ENCODE results near the gene EVPL. TPM values are rescaled to one million over a fixed set of nuclear protein-coding genes. Genes with fewer than 3 reads are reported as not detected.
A peak's percentile ranks its signal among the peaks of the same experiment; 100 is the strongest.

EVPL gene
- total and polyA plus RNA-seq, 2 donors from 2014 or later, result 11.1 to 23.5 TPM

DNA sequence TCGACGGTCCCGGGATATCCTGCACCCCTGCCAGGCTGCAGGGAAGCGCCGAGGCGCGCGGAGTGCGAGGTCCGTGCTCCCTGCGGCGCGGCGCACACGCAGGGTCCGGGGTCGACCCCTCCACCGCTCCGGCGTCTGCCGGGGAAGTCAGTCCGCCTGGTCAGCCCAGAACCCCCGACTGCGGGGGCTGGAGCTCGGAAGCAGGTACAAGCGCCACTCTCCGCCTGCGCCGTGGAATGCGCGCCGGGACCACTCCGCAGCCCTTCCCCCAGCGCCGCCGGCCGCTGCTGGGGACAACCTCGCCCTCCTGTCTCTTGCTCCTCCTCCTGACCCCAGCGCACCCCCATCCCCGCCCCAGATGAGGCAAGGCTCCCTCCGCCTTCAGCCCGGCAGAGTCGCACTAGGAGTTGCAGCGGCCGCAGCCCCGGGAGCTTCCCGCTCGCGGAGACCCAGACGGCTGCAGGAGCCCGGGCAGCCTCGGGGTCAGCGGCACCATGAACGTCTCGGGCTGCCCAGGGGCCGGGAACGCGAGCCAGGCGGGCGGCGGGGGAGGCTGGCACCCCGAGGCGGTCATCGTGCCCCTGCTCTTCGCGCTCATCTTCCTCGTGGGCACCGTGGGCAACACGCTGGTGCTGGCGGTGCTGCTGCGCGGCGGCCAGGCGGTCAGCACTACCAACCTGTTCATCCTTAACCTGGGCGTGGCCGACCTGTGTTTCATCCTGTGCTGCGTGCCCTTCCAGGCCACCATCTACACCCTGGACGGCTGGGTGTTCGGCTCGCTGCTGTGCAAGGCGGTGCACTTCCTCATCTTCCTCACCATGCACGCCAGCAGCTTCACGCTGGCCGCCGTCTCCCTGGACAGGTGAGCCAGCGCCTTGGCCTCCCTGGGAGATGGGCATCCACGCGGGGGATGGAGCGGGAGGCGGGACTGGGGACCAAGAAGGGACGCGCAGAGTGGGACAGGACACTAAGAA lies 47.6 kb upstream of the EVPL start, which contains the start of gene GALR2:
Gene GALR2 (plus strand): TSS at position 392 of the 974 bp plus-strand sequence. CDS start 103 bp downstream, at position 495.
- H3K27me3 ChIP-seq (ENCODE audit: control insufficient read depth, insufficient read depth, low read length), result peaks cover 47% of the 10 kb centered on the region
- H3K4me3 ChIP-seq (ENCODE audit: low read length in 3 of 3), result no peak within 1 kb of the TSS
- no peak within 1 kb of the TSS for H3K27ac ChIP-seq (ENCODE audit: low read depth in 2 of 2, low read length in 2 of 2)
- no peaks in the 10 kb centered on the region for H3K9me3 ChIP-seq (ENCODE audit: control insufficient read depth in 2 of 3, insufficient read depth in 1 of 3, low read length in 3 of 3)
- no peak within 1 kb of the TSS for H3K9ac ChIP-seq (ENCODE audit: low read length in 3 of 3)
- H3K36me3 ChIP-seq (ENCODE audit: control insufficient read depth in 2 of 3, insufficient read depth in 3 of 3, low read length in 3 of 3), result no peaks in the 10 kb centered on the region
- intact Hi-C loops (cut with DNase I), result no loop called here
- TF ChIP-seq, protein P1, sequence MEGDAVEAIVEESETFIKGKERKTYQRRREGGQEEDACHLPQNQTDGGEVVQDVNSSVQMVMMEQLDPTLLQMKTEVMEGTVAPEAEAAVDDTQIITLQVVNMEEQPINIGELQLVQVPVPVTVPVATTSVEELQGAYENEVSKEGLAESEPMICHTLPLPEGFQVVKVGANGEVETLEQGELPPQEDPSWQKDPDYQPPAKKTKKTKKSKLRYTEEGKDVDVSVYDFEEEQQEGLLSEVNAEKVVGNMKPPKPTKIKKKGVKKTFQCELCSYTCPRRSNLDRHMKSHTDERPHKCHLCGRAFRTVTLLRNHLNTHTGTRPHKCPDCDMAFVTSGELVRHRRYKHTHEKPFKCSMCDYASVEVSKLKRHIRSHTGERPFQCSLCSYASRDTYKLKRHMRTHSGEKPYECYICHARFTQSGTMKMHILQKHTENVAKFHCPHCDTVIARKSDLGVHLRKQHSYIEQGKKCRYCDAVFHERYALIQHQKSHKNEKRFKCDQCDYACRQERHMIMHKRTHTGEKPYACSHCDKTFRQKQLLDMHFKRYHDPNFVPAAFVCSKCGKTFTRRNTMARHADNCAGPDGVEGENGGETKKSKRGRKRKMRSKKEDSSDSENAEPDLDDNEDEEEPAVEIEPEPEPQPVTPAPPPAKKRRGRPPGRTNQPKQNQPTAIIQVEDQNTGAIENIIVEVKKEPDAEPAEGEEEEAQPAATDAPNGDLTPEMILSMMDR (IDR thresholded peaks at IDR 0.05; ENCODE audit: borderline replicate concordance, extremely low read depth, insufficient read depth), result no peak
- FAIRE-seq (no peak), DNase-seq (peak; percentile 33 to 78 (median 39))
- H3K4me1 ChIP-seq (ENCODE audit: control insufficient read depth in 2 of 3, insufficient read depth in 2 of 3, low read depth in 1 of 3, low read length in 3 of 3), result peaks cover 0 to 26% (median 2%) of the 10 kb centered on the region in 3 donors

DNA sequence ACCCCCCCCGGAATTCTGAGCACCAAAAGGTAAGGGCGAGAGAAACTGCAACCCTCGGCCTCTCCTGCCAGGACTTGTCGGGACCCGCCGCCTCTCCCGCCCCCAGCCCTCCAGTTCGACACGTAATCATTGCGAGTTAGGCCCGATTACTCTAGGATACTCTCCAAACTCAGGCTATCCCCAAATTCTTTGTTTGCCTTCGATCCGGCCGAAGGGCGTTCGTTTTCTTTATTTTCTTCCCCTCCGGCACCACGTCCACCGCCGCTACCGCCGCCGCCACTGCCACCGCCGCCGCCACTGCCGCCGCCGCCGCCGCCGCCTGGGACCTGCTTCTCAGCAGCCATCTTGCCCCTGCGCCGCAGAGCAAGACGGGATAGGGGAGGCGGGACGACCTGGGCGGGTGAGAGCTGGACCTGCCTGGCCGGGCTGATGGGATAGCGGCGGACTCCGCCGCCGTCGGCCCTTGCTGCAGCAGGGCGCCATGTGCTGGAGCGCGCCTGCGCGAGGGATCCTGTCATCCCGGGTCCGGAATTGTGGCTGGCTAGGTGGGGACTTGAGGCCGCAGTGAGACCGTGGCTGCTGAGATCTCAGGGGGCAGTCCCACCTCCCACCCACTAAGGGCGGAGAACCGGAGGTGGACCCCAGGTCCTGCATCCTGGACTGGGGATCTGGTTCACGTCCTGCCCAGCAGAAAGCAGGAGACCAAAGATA lies 45.2 kb upstream of the EVPL start, which contains the start of gene SRP68:
Gene SRP68 (minus strand): TSS at position 370 of the 711 bp plus-strand sequence. CDS start 26 bp downstream, at position 344.
- peaks cover 0 to 9% (median 6%) of the 10 kb centered on the region in 3 donors for H3K36me3 ChIP-seq (ENCODE audit: control insufficient read depth in 2 of 3, insufficient read depth in 3 of 3, low read length in 3 of 3)
- H3K27ac ChIP-seq (ENCODE audit: low read depth in 2 of 2, low read length in 2 of 2), result no peak within 1 kb of the TSS
- intact Hi-C loops (cut with DNase I), result no loop called here
- H3K27me3 ChIP-seq (ENCODE audit: control insufficient read depth, insufficient read depth, low read length), result peaks cover 26% of the 10 kb centered on the region
- peak within 1 kb of the TSS; percentile 79 to 99 (median 90) for H3K4me3 ChIP-seq (ENCODE audit: low read length in 3 of 3)
- DNase-seq (peak; percentile 95 to 97 (median 96)), FAIRE-seq (no peak)
- H3K9ac ChIP-seq (ENCODE audit: low read length in 3 of 3), result peak within 1 kb of the TSS; percentile 76 to 99 (median 90)
- no peaks in the 10 kb centered on the region for H3K9me3 ChIP-seq (ENCODE audit: control insufficient read depth in 2 of 3, insufficient read depth in 1 of 3, low read length in 3 of 3)
- TF ChIP-seq, protein P1 (IDR thresholded peaks at IDR 0.05; ENCODE audit: borderline replicate concordance, extremely low read depth, insufficient read depth), result no peak
- peaks cover 0 to 25% (median 0%) of the 10 kb centered on the region in 3 donors for H3K4me1 ChIP-seq (ENCODE audit: control insufficient read depth in 2 of 3, insufficient read depth in 2 of 3, low read depth in 1 of 3, low read length in 3 of 3)

DNA sequence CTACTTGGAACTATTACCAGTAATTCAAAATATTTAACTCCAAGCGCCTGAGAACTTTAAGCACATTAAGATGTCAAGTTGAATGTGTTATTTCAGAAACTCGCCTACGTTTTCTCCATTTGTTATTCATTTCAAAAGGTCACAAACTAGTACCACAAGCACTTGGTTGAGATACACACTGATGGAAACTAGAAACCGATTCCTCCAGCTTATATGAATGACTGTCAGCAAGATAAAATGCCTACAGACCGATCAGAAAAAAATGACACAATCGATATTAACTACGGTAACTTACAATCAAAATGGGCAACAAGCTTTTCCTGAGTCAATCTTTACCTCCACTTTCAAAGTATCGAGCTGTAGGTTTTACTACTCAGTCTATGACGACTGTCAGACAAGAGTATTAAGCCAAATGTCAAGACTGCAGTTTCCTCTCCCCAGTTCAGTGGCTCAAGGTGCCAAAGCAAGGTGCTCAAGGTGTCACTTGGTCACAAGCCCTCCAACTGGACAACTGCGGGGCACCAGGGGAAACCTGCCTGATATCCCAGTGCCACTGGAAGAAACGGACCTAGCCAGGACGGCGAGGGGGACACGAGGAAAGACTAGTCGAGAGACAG lies 44.5 kb upstream of the EVPL start:
- TF ChIP-seq, protein P1 (IDR thresholded peaks at IDR 0.05; ENCODE audit: borderline replicate concordance, extremely low read depth, insufficient read depth), result no peak
- intact Hi-C loops (cut with DNase I), result no loop called here
- no peaks in the 10 kb centered on the region for H3K9me3 ChIP-seq (ENCODE audit: control insufficient read depth in 2 of 3, insufficient read depth in 1 of 3, low read length in 3 of 3)
- FAIRE-seq, result no peak
- peaks cover 0 to 20% (median 0%) of the 10 kb centered on the region in 3 donors for H3K4me1 ChIP-seq (ENCODE audit: control insufficient read depth in 2 of 3, insufficient read depth in 2 of 3, low read depth in 1 of 3, low read length in 3 of 3)
- DNase-seq, result no peak
- peaks cover 0 to 14% (median 10%) of the 10 kb centered on the region in 3 donors for H3K36me3 ChIP-seq (ENCODE audit: control insufficient read depth in 2 of 3, insufficient read depth in 3 of 3, low read length in 3 of 3)
- no peak overlapping the region for H3K27ac ChIP-seq (ENCODE audit: low read depth in 2 of 2, low read length in 2 of 2)
- peak overlapping the region; percentile 76 to 99 (median 90) for H3K9ac ChIP-seq (ENCODE audit: low read length in 3 of 3)
- H3K27me3 ChIP-seq (ENCODE audit: control insufficient read depth, insufficient read depth, low read length), result peaks cover 21% of the 10 kb centered on the region
- peak overlapping the region; percentile 79 to 99 (median 90) for H3K4me3 ChIP-seq (ENCODE audit: low read length in 3 of 3)
